ENCODE results near the gene ZNF213.

The ZNF213 gene

DNA sequence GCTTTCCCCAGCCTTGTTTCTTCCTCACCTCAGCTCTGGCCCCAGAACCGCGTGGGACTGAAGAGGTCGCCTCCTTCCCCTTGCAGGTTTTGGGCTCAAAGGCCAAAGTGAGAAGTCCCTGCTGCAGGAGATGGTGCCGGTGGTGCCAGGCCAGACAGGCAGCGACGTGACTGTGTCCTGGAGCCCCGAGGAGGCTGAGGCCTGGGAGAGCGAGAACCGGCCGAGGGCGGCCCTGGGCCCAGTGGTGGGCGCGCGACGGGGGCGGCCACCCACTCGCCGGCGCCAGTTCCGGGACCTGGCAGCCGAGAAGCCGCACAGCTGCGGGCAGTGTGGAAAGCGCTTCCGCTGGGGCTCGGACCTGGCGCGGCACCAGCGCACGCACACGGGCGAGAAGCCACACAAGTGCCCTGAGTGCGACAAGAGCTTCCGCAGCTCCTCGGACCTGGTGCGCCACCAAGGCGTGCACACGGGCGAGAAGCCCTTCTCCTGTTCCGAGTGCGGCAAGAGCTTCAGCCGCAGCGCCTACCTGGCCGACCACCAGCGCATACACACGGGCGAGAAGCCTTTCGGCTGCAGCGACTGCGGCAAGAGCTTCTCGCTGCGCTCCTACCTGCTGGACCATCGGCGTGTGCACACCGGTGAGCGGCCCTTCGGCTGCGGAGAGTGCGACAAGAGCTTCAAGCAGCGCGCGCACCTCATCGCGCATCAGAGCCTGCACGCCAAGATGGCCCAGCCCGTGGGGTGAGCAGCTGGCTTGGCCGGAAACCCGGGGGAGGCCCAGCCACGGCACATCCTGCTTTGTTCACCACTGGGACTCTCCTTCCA, 6.0 kb downstream of the ZNF213 start:
- TF ChIP-seq MYC (IDR thresholded peaks at IDR 0.05; ENCODE audit: low read depth, low read length) (no peak), POLR2A (IDR thresholded peaks at IDR 0.05; ENCODE audit: extremely low read depth, insufficient read length) (no peak)
- TF ChIP-seq, protein P1, sequence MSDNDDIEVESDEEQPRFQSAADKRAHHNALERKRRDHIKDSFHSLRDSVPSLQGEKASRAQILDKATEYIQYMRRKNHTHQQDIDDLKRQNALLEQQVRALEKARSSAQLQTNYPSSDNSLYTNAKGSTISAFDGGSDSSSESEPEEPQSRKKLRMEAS (IDR thresholded peaks at IDR 0.05; ENCODE audit: low read depth, low read length), result no peak
- TF ChIP-seq, protein P2, sequence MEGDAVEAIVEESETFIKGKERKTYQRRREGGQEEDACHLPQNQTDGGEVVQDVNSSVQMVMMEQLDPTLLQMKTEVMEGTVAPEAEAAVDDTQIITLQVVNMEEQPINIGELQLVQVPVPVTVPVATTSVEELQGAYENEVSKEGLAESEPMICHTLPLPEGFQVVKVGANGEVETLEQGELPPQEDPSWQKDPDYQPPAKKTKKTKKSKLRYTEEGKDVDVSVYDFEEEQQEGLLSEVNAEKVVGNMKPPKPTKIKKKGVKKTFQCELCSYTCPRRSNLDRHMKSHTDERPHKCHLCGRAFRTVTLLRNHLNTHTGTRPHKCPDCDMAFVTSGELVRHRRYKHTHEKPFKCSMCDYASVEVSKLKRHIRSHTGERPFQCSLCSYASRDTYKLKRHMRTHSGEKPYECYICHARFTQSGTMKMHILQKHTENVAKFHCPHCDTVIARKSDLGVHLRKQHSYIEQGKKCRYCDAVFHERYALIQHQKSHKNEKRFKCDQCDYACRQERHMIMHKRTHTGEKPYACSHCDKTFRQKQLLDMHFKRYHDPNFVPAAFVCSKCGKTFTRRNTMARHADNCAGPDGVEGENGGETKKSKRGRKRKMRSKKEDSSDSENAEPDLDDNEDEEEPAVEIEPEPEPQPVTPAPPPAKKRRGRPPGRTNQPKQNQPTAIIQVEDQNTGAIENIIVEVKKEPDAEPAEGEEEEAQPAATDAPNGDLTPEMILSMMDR (IDR thresholded peaks at IDR 0.05; ENCODE audit: low read depth, low read length), result no peak
- no peak for DNase-seq (ENCODE audit: low read depth)
- H3K4me3 ChIP-seq (ENCODE audit: low read depth, low read length), result no peak overlapping the region

DNA sequence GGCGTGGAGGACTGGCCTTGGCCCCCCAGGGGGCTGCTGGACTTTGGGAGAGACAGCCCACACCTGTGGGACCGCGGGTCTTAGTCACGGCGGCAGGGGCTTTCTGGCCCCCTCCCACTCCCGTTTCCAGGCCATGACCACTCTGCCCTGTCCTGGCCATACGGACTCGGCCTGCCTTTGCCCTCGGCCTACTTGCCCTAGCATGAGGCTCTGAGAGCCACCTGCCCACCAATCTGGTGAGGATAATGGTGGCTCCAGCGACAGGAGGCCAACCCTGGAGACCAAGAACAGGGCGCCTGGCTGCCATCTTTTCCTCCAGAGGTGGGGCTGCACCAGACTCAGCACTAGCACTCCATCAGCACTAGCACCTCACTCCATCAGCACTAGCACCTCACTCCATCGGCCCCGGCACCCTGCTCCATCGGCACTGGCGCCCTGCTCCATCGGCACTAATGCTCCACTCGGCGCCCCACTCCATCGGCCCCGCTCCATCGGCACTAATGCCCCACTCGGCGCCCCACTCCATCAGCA, 7.0 kb downstream of the ZNF213 start:
- TF ChIP-seq, protein P2 (IDR thresholded peaks at IDR 0.05; ENCODE audit: low read depth, low read length), result no peak
- no peak for TF ChIP-seq MYC (IDR thresholded peaks at IDR 0.05; ENCODE audit: low read depth, low read length)
- DNase-seq (ENCODE audit: low read depth), result no peak

DNA sequence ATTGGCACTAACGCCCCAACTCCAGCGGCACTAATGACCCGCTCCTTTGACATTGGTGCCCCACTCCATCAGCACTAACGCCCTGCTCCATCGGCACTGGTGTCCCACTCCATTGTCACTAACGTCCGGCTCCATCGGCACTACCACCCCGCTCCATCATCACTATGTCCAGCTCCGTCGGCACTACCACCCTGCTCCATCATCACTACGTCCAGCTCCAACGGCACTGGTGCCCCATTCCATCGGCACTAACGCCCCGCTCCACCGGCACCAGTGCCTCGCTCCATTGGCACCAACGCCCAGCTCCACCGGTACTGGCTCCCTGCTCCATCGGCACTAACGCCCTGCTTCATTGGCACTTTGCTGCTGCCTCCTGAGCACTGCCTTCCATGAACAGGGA, 7.5 kb downstream of the ZNF213 start:
- DNase-seq (ENCODE audit: low read depth), result no peak
- TF ChIP-seq MYC (IDR thresholded peaks at IDR 0.05; ENCODE audit: low read depth, low read length) (no peak), POLR2A (IDR thresholded peaks at IDR 0.05; ENCODE audit: extremely low read depth, insufficient read length) (no peak)
- TF ChIP-seq, protein P2 (IDR thresholded peaks at IDR 0.05; ENCODE audit: low read depth, low read length), result no peak
- TF ChIP-seq, protein P1 (IDR thresholded peaks at IDR 0.05; ENCODE audit: low read depth, low read length), result no peak
- H3K4me3 ChIP-seq (ENCODE audit: low read depth, low read length), result no peak overlapping the region

More for the DNA sequence above, 7.0 kb downstream of the ZNF213 start:
- no peak overlapping the region for H3K4me3 ChIP-seq (ENCODE audit: low read depth, low read length)

DNA sequence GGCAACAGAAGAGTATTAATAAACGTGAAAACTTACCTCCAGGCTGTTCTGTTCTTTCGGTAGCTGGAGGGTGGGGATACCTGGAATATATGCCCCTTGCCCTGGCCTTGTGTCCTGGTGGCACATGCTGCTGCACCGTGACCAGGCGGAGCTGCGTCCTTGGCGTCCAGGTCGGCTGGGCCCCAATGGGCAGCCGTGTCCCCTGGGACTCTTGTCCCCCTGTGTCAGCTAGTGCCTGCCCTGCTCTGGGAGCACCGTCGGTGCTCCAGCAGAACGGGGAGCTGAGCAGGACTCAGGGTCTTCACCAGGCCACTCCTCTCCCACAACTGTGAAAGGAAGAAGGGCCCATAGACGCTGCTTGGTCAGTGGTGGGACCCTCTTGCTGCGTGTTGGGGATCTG, 7.9 kb downstream of the ZNF213 start:
- no peak for DNase-seq (ENCODE audit: low read depth)
- H3K4me3 ChIP-seq (ENCODE audit: low read depth, low read length), result no peak overlapping the region
- TF ChIP-seq, protein P1 (IDR thresholded peaks at IDR 0.05; ENCODE audit: low read depth, low read length), result no peak
- TF ChIP-seq POLR2A (IDR thresholded peaks at IDR 0.05; ENCODE audit: extremely low read depth, insufficient read length) (no peak), MYC (IDR thresholded peaks at IDR 0.05; ENCODE audit: low read depth, low read length) (no peak)
- TF ChIP-seq, protein P2 (IDR thresholded peaks at IDR 0.05; ENCODE audit: low read depth, low read length), result no peak

DNA sequence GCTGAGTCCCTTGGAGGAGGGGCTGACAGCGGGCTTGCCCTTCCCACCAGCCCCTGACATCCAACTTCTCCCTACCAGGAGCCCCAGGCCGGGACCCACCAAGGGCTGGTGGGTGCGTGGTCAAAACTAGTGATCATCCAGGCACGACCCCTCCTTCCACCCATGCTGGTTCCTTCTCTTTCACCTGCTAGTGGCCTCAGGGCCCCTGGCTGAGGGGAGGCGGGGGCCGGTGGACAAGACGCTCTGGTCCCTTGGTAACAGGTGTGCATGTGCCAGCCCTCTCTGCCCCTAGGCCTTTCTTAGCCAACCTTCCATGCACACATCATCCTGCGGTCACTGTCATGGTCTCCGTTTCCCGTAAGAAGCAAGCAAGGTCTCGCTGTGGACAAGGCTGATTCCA, 8.4 kb downstream of the ZNF213 start:
- DNase-seq (ENCODE audit: low read depth), result no peak
- TF ChIP-seq MYC (IDR thresholded peaks at IDR 0.05; ENCODE audit: low read depth, low read length), result no peak
- no peak for TF ChIP-seq POLR2A (IDR thresholded peaks at IDR 0.05; ENCODE audit: extremely low read depth, insufficient read length)
- TF ChIP-seq, protein P2 (IDR thresholded peaks at IDR 0.05; ENCODE audit: low read depth, low read length), result no peak
- no peak overlapping the region for H3K4me3 ChIP-seq (ENCODE audit: low read depth, low read length)

All from NB4 (cell line).